HG03103 (cell line): ENCODE data around the gene HTR6.
"Not testable (repeated sequence)": the region's sequence is repeated elsewhere in the genome, so short reads cannot be mapped to it uniquely, and the experiment has no call there.

Experiments used
- ATAC-seq: cut with Tn5 transposase; IDR thresholded peaks from one replicate; pipeline ENCODE4 v1.9.1; 2021; ENCODE audit warnings: low read depth; ENCODE audit not compliant: unreplicated experiment

The HTR6 gene

DNA sequence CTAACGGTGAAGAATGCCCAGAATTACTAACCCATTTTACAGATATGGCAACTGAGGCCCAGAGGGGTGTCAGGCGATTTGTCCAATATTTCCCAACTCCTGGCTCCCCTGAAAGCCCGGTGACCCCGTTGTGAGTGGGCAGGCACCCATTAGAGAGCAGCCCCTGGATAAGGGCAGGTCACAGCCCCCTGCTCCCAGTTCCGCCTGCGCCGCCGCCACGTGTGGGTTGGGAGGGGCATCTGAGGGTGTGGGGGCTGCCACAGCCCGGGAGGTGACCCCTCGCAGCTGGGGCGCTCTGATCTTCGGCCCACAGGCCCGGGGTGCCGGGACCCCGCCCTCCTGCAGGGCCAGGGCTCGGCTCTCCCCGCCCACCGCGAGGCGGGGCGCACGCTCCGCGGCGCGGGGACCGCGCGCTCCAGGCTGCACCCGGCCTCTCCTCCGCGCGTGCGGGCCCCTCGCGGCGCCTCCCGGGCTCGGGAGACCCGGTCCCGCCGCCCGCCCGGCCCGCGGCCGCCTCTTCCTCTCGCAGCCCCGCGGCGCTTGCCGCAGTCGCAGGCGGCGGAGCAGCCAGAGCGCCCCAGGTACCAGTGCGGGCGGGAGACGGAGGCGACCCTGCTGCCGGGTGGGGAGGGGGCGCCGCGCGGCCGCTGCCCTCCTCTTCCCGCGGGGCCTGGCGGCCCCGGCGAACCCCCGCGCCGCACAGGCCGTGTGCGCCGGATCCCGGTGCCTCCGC, at the start of gene HTR6:
TSS of gene HTR6 (plus strand) at position 423 of the 733 bp plus-strand sequence. CDS start 879 bp downstream, outside the sequence.
- no peak for ATAC-seq

DNA sequence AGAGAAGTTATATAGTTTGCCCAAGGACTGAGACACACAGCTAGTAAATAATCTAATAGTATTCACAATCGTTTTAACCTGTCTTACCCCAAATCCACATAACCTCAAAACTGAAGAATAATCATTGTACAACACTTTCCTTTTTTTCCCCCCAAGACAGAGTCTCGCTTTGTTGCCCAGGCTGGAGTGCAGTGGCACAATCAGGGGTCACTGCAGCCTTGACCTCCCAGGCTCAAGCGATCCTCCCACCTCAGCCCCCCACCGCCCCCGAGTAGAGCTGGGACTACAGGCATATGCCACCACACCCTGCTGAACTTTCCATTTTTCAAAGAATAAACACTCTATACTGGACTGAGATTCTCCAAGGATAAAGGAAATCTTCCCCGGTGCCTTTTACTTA, 49.2 kb upstream of the HTR6 start:
- ATAC-seq = no peak

DNA sequence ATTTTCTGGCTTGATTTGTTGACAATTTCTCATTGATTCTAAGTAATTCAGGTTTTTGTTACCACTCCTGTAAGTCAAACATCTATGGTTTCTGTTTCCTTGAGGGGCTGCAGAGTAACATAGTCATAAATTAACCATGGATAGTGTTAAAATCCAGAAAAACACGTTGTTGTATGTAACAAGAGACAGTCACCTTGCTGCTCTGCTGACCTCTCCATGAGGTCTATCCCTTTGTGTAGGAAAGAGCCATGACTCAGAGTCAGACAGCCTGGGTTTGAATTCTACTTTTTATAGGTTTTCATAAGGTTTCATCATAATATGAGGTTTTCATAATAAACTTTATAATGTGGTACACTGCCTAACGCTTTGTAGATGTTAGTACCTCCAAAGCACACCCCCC, 48.2 kb upstream of the HTR6 start:
- no peak for ATAC-seq

DNA sequence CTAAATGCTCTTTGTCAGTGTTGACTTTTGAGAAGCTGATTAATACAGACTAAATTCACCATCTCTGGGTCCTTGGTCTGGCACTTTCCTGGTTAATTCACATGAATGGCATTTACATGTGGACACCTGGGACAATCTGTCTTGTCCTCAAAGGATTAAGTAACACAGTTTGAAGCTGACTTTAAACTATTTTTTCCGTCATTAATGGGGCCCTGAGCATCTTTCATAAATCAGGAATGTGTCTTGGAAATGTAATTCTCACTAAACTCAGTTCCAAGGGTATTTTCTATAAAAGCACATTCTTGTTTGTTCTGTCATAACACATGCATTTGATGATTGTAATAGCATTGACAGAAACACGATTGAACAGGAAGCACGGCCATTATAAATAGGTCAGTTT, 47.3 kb upstream of the HTR6 start:
- ATAC-seq = no peak

DNA sequence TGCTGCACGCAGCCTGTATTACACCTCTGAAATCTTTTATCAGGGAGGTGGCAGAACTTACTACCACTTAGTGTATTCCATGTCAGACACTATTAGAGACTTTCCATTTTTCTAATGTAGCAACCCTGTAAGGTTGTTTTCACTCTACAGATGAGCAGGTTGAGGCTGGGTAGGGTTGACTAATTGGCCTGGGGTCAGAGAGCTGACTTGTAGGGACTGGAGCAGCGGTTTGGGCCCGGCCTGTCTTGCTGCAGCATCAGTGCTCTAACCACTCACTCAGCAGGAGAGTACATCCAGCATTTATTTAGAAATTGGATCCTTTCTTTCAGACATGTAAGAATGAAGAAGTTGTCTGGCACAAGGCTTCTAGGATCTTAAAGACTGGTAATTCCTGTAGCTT, 46.2 kb upstream of the HTR6 start:
- ATAC-seq = no peak

DNA sequence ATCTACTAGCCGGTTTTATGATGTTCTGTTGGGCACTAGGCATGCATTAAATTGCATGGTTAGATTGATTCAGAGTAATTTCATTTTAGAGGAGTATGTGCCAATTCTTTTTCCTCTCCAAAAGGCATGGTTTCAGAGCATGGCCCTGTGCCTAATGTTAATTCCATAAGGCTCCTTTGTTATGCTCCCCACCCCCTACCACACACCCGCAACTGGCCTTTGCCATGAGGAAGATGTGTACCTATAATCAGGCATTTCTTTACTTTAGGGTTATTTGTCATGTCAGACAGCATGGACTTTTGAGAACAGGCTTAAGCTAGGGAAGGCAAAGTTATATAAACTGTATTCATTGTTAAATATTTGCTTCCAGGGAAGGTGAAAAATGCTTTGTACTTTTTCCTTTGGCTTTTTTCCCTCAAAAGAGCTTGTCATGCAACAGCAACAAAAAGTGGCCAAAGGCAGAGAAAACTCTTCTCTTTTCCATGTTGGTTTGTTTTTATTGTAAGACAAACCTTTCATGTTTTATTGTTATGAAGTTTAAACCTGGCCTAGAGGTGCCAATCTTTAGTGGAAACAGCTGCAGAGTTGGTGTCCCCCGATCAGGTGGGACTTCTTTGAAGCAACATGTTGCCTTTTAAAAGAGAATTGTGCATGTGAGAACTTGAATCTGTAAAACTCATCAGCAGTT, 44.8 kb upstream of the HTR6 start:
- ATAC-seq = no peak

DNA sequence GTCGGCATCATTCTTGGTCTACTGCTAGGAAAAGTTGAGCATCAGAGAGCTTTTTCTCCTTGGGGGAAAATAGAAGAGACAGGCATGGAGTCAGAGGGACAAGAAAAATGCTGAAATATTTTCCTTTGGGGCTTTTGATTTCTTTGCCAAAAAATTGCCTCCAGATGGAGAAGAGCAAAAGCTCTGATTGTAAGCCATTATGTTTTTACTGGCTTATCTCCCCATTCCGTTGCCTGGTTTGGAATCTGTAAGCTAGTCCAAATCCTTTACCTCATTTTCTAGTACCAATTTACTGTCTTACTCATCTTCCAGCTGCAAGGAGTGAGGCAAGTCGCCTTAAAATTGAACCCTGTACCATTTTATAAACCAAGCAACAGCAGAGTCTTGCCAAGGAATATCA, 43.9 kb upstream of the HTR6 start:
- ATAC-seq = no peak

DNA sequence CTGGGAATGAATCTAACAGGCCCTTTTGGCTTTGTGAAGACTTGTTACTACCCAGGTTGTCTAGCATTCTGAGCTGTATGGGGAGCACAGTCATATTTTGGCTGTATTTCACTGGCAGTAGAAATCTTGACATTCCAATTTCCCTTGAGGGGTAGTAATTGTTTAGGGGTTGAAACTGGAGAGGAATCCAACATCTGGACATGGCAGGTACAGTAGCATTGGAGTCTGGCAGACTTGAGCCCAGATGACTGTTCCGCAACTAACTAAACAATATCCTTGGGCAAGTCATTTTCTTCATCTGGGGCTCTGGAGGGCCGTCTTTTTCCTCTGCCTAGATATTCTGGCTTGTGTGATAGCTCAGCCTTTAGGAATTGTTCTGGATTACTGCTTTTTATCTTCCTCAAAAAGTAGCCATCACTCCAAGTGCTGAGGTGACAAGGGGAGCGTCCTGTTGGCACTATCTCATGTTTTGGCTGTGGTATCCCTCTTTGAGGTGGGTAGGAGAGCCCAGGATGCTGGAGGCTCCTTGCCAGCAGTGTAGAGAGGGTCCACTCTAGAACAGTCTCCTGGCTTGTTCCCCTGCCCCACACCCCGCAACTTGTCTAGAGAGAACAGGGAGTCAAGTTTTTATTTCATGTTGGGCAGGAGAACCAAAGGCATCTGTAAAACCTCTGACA, 43.3 kb upstream of the HTR6 start:
- no peak for ATAC-seq

DNA sequence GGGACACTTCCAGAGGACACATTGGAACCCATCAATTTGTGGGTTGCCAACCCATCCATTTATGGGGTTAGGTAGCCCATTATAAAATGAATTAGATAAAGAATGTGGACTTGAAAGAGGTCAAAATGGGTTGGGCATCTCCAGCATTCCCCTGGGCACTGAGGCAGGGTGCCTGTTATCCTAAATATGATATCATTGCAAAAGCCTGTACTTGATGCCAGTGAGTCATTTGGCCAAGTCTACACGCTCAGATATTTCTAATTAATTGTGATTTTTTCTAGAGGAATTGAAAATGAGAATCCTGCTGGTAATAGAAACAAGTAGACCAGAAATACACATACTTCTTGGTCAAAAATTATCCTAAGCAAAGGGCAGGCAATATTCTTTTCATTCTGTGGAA, 42.5 kb upstream of the HTR6 start:
- ATAC-seq = no peak

DNA sequence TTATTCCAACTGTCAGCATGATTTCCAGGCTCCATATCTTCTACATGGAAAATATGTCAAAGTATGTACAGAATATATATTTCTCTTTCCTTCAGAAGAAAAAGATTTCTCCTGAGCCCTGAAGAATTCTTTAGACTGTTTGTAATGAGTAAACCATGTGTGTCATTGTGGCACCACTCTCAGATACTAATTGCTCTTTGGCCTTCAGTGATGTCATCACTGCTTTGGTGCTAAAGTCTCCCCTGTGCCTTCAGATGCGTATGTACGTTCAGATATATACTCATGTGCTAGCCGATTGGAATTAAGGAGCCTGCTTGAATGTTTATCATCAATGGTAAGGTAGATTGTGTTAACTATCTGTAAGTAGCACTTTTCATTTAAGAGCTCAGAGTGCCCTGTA, 41.2 kb upstream of the HTR6 start:
- ATAC-seq = no peak

DNA sequence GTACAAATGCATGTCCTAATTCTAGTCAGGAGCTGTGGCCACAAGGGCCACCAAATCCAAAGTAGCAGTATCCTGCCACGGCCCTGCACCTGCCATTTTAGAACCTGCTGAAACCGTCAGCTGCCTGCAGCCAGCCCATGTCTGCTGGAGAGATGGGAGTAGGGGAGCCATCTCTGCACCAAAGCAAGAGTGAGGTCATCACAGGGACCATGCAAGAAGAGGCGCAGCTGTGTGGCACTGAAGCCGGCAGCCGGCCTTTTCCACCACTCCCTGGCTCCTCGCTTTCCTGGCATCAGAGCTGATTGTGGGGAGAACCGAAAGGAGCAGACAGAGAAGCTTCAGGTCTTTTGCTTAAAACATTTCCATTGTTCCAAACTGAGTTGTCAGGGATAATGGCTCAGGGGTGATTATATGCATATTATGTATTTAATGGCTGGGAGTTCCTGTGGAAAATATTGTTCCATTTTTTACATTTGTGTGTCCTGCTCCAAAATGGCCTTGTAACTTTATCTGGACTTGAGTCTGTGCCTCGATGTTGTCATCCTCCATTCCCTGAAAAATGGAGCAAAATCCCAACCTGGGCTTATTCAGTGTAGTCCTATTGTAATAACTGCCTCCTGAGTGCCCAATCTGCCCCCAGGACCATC, 39.3 kb upstream of the HTR6 start:
- no peak for ATAC-seq

DNA sequence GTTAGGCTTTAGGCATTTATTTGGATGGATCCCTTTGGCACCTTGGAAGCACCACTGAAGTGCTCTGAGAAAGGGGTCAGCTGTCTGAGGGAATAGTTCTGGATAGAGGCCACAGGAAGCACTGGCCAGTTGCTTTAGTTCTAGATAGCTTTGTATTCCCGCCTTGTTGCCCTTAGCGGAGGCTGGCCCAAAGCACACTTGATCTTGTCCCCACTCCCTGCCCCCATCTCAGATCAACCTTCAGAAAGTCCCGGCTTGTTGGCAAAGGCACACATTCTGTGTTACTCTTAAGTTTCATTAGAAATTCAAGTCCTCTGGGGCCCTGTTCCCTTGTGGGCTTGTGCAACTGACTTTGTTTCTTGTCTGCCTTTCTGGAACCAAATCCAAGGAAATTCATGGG, 35.8 kb upstream of the HTR6 start:
- no peak for ATAC-seq

DNA sequence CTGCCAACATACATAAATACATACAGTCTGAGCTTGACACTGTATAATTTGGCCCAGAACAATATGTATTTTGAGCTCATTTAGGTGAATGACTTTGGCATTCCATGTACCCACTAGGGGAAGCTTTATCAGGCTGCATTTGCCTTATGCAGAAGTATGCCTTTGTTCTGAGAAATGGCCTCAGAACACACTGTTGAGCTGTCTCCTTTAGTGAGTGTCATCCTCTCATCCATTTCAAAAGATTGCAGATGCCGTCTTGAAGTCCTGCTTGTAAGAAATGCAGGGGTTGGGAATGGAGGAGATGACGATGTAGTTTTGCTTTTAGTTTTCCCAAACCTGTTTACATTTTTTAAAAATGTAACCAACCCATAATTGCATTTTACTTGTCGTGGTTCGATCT, 35.3 kb upstream of the HTR6 start:
- ATAC-seq = no peak

DNA sequence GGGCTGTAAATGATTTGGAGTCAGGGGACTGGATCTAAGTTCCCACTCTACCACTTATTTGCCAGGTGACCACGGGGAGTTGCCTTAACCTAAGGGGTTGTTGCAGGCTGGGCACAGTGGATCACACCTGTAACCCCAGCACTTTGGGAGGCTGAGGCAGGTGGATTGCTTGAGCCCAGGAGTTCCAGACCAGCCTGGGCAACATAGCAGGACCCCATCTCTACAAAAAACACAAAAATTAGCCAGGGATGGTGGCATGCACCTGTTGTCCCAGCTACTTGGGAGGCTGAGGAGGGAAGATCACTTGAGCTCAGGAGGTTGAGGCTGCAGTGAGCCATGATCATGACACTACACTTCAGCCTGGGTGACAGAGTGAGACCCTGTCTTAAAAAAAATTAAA, 34.5 kb upstream of the HTR6 start:
- ATAC-seq = not testable (repeated sequence)

DNA sequence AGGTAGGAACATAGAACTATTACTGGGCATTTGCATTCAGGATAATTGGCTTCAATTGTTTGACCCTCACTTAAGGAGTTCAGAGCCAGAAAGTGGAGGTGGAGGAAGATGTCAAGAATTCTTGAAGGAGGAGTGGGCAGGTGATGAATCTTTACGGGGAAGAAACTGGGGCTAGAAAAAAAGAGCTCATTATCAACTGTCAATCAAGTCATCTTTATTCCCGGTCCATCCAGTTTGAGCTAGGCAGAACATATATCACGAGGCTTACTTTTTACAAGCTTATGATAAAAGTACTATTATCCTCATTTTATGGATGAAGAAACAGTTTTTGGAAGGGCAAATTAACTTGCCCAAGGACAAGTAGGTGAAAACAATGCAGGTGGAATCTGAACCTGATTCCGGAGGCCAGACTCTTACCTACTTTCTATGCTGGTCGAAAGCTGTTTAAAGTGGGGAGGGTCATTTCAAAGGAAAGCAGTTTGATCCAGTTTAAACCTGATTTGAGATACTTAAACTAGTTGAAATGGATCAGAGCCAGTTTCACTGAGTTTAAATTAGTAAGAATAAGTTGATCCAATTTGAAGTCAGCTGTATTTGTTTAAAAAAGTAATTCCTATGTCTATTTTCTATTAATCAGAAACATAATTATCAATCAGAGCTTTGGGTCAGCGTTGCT, 33.8 kb upstream of the HTR6 start:
- ATAC-seq = no peak

DNA sequence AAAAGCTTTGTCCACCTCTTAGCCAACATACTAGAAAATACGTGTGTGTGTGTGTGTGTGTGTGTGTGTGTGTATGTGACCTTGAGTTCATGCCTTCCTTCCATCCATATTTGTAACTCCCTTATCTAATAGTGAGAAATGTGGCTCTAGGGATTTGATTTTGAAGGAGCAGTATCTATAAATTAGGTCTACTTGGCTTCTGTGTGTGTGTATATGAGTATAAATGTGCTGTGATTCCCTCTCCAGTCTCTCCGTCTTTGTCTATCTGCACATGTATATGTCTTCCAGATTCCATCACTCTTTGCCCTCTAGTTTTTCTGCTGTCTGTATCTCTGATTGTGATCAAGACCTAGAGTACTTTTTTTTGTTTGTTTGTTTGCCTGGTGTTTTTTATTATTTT, 32.5 kb upstream of the HTR6 start:
- no peak for ATAC-seq

DNA sequence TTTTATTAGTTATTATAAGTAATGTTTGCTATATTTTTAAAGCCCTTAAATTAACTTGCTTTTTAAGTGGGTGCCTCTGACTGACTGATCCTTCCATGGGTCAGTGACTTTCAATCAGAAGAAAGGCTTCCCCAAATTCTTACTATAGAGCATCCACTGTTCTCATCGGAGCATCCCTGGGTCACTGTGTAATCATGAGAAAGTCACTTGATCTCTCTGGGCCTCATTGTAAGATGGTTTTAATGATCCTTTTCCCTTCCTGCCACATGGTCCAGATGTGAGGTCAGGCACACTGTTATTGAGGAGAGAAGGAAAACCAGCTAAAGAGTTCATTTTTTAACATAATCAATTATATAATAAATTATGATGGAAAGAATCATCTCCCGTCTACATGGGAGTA, 31.6 kb upstream of the HTR6 start:
- no peak for ATAC-seq

DNA sequence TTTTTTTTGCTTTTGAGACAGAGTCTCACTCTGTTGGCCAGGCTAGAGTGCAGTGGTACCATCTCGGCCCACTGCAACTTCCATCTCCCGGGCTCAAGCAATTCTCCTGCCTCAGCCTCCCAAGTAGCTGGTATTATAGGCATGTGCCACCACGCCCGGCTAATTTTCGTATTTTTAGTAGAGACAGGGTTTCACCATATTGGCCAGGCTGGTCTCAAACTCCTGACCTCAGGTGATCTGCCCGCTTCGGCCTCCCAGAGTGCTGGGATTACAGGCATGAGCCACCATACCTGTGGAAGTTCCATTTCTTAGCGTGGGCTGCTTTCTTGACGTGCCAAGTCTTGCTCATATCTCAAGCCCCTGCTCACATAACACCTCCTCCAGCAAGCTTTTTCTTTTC, 29.6 kb upstream of the HTR6 start:
- not testable (repeated sequence) for ATAC-seq

DNA sequence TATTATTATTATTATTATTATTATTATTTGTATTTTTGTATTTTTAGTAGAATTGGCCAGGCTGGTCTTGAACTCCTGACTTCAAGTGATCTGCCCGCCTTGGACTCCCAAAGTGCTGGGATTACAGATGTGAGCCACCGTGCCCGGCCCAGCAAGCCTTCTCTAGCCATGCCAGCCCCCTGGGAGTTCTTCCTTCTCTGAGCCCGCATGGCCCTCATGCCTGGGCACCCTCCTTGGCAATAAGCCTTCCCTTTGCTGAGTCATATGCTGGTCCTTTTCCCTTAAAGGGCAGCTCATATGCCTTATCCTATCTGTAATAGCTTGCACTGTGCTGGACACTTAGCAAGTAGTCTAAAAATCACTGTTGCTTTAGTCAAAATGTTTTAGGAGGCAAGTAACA, 29.0 kb upstream of the HTR6 start:
- ATAC-seq = no peak

DNA sequence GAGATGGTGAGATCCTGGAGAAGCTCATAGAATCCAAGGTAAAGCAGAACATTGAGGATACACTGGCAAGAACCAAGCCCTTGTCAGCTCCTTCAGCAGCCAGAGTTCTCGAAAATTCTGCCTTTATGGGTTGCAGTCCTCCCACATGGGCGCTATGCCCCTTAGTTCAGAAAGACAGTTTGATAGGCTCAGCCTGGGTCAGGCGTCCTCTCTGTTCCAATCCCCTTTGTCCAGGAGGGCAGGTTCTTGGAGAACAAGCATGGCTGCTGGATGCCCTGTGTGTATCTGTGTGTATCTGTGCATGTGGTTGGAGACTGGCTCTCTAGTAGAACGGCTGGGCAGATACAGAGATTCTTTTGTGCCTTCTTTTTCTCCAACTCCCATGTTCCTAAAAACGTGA, 28.6 kb upstream of the HTR6 start:
- no peak for ATAC-seq

DNA sequence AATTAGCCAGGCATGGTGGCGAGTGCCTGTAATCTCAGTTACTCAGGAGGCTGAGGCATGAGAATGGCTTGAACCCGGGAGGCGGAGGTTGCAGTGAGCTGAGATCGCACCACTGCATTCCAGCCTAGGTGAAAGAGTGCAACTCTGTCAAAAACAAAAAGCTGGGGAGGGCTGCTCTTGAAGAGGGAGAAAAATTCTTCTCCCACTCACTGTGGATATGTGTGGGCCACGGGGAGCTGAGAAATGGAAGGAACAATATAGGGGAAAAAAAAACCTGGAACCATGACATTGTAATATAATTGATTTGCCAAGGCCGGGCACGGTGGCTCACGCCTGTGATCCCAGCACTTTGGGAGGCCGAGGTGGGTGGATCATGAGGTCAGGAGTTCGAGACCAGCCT, 27.9 kb upstream of the HTR6 start:
- ATAC-seq = not testable (repeated sequence)
